OCI-M2 (cell line): Measurements from ENCODE around the gene NUP153.
"Not testable (repeated sequence)": the region's sequence is repeated elsewhere in the genome, so short reads cannot be mapped to it uniquely, and the experiment has no call there.

Experiments
- DNase-seq: peaks from one replicate; lab custom pipeline; 2025; ENCODE audit not compliant: unreplicated experiment; lab: John Stamatoyannopoulos, UW

Gene NUP153

GRCh38 chr6:17714177-17714576, 7.5 kb upstream of the NUP153 start:
- no peak for DNase-seq

- DNase-seq: no peak
Observed at GRCh38 chr6:17712576-17712975, 5.9 kb upstream of the NUP153 start.

GRCh38 chr6:17710331-17710730, 3.6 kb upstream of the NUP153 start:
- no peak for DNase-seq

- DNase-seq: no peak
Observed at GRCh38 chr6:17709476-17709875, 2.8 kb upstream of the NUP153 start.

GRCh38 chr6:17708035-17708434, 1.3 kb upstream of the NUP153 start:
- not testable (repeated sequence) for DNase-seq

GRCh38 chr6:17707371-17707651, 586 bp upstream of the NUP153 start:
- DNase-seq: no peak

- DNase-seq: no peak
Observed at GRCh38 chr6:17705778-17706579, 746 bp downstream of the NUP153 start.

GRCh38 chr6:17705428-17705777, 1.3 kb downstream of the NUP153 start:
- no peak for DNase-seq

- DNase-seq: no peak
Observed at GRCh38 chr6:17703256-17703694, 3.5 kb downstream of the NUP153 start.

- DNase-seq: no peak
Observed at GRCh38 chr6:17700421-17701416, 6.0 kb downstream of the NUP153 start.

GRCh38 chr6:17691925-17692538, 14.7 kb downstream of the NUP153 start:
- DNase-seq: no peak

- no peak for DNase-seq
Observed at GRCh38 chr6:17688481-17688880, 18.2 kb downstream of the NUP153 start.

GRCh38 chr6:17687136-17687535, 19.6 kb downstream of the NUP153 start:
- DNase-seq: no peak

GRCh38 chr6:17684134-17684533, 22.6 kb downstream of the NUP153 start:
- DNase-seq: no peak

GRCh38 chr6:17683428-17683827, 23.3 kb downstream of the NUP153 start:
- DNase-seq: no peak

GRCh38 chr6:17679726-17680125, 27.0 kb downstream of the NUP153 start:
- no peak for DNase-seq

GRCh38 chr6:17677602-17678001, 29.1 kb downstream of the NUP153 start:
- DNase-seq: no peak

- no peak for DNase-seq
Observed at GRCh38 chr6:17673543-17674254, 33.0 kb downstream of the NUP153 start.

- DNase-seq: no peak
Observed at GRCh38 chr6:17672064-17672718, 34.5 kb downstream of the NUP153 start.

- DNase-seq: no peak
Observed at GRCh38 chr6:17666646-17667045, 40.1 kb downstream of the NUP153 start.

- no peak for DNase-seq
Observed at GRCh38 chr6:17665132-17665531, 41.6 kb downstream of the NUP153 start.
